HG03378 (cell line): ENCODE data around the gene NUDT14.

Experiments used
- ATAC-seq: cut with Tn5 transposase; IDR thresholded peaks from one replicate; pipeline ENCODE4 v1.9.1; 2021; ENCODE audit warnings: mild to moderate bottlenecking, moderate library complexity; ENCODE audit not compliant: unreplicated experiment

The NUDT14 gene

DNA sequence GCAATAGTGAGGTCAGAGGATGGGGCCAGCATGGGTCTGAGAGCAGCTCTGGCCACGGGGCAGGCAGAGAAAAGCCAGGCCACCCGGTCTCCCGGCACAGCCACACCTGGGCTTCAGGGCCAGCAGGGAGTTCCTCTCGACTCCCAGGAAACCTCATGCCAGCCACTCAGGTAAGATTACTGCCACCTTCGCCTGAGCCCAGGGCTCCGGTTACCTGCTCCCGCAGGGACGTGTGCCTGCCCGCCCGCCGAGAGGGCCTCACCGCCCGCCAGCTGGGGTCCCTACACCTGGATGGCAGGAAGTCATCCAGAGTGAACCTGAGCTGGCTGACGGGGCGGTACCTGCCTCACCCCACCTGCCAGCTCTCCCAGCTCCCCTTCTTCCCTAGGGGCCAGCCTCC, 19.8 kb downstream of the NUDT14 start:
- ATAC-seq: no peak

DNA sequence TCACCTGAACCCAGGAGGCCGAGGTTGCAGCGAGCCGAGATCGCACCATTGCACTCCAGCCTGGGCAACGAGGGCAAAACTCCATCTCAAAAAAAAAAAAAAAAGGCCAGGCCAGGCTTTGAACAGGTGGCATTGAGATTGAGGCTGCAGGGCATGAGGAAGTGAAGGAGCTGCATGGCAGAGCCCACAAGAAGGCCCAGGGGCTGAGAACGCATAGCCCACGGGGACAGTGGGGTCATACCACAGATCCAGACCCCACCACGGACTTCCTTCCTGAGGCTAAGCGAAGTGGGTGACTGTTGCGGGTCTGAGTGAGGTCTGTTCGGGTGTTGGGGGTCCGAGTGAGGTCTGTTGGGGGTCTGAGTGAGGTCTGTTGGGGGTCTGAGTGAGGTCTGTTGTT, 20.3 kb downstream of the NUDT14 start:
- no peak for ATAC-seq

DNA sequence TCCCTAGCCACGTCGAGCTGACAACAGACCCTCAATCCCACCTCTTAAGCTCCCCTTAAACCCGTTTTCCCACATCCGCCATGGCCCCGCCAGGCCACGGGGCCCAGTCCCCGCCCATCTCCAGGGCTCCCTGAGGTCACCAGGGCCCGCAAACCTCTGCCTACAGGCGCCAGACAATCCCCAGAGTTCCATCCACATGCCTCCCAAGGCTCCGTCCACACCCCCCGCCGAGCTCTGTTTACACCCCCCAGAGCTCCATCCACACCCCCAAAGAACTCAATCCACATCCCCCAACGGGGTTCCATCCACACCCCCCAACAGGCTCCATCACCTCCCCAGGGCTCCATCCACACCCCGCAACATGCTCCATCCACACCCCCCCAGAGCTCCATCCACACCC, 21.8 kb downstream of the NUDT14 start:
- no peak for ATAC-seq

DNA sequence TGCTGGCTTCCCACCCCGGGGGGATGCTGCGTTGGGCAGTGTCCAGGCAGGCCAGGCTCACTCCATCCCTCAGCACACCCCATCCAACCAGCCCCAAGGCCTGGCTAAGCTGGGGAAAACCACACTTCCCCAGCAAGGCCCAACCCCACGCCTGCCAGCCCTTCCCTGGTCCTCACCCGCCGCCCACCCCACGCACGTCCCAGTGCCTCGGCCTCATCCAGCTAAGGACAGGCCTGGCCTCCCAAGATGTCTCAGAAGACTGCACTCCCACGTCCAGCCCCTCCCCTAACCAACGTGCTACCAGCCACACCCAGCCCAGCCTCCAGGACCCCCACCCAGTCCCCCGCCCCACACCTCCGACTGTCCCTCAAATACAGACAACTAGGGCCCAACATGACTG, 22.3 kb downstream of the NUDT14 start:
- no peak for ATAC-seq

DNA sequence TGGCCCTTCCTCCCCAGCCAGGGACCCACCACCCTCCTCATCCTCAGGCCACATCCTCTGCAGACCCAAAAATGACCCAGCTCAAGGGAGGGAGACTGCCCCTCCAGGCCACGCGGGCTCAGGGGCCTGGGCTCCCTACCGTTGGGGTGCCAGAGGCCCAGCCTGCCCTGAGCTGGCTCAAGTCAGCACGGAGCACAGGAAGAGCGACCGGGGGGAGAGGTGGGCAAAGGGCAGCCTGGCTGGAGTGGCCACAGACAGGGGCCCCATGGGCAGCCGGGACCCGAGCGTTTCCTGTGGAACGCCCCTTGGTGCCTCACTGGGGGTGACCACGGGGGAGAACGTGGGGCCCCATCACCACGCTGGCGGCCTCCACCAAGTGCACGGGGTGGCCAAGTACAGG, 23.2 kb downstream of the NUDT14 start:
- ATAC-seq: no peak

DNA sequence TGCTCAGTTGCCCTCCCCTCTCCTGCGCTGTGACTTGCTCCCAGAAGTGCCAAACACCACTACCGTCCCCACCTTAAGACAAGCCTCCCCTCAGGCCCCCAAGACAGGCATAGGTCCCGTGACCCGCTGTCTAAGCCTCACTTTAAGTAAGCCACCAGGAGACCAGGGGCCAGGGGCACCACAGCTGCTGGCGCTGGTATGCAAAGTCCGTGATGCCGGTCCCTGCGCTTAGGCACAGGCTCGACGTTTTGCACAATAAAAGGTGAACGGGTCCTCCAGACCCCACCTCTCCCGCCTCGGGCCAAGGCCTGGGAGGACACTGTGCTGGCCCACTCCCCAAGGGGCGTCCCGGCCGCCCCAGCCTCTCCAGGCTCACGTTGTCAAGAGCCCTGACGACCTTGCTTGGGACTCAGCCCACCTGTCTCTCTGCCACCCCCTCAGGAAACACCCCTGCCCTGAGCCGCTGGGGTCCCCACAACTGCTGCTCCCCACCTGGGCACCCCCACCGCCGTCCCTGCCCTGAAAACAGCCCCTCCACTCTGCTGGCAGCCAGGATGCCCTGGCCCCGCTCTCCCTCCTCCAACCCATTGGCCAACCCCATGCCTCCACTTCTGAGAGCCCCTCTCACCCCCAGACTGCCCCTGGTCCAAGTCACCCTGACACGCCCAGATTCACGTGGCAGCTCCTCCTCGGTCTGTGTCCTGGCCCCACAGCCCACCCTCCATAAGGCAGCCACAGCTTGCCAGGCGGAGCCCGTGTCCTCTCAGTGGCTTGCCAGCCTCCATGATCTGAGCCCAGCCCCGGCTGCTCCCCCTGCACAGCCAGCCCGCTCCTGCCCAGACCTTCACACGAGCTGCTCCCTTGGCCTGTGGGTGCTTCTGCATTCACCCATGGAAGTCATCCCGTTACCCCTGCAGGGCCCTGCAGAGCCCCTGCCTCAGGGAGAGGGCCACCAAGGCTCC, 24.4 kb downstream of the NUDT14 start:
- no peak for ATAC-seq

DNA sequence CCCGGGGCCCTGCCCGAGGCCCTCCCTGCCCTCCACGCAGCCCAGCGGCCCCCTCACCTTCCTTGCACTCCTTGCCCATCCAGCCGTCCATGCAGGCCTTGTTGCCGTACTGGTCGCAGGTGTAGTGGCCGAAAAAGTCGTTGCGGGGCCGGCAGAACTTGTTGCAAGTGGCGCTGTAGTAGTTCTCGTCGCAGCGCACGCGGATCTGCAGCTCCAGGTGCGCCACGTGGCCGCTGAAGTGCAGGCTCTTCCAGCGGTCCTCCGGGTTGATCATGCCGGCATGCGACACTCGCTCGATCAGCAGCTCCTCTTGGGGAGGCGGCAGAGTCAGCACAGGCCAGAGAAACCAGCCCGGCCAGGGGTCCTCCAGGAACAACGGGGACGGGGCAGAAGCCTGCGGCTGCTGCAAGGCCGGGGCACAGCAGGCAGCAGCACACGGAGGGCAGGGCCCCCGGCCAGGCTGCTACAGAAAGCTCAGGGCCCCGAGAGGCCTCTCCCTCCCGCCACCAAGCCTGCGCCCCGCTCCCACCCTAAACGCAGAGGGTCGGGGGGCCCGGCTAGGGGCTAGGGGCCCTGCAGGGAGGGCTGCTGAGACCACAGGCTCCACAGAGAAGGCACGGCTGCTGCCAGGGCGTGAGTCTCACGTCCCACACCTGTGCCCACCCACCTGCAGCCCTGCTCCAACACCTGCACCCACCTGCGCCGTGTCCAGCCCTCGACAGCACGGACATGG, 25.3 kb downstream of the NUDT14 start:
- no peak for ATAC-seq

DNA sequence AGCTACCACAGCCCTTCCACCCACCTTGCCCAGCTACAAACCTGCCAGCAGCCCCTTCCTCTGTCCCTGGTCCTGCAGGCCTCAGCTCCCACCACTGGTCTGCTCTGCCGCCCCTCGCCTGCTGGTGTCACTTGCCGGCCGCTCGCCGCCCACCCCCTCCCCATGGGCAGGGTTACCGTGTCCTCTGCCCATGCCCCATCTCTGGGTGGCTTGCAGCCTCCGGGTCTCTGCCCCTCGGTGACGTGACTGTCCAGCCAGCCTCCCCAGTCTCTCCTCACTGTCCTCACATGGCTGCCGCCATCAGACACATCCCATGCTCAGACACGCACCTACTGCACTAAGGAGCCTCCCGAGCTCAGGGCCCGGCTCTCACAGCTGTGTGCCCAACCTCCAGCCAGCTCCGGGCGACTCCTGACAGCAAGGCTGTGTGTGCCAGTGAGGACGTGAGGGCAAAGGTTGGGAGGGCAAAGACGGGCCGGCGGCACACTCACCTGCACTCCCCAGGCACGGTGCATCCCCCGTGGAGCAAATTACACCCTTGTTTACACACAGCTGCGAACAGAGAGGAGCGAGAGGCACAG, 26.0 kb downstream of the NUDT14 start:
- no peak for ATAC-seq

DNA sequence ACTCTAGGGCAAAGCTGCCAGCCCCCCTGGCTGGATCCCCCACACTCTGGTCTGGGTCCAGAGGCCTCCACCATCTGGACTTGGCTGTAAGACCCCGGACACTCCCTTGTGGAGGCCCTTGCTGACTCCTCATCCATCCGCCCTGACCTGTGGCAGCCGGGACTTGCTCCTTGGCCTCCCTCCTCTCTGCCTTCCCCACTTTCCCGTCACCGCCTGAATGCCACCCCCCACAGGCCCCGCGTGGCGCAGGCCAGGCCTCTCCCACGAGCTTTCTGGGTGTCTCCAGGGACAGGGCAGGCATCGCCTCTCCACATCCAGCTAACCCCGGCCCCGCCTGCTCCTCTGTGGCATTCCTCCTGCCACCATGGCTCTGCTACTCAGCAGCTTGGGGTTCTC, 26.6 kb downstream of the NUDT14 start:
- no peak for ATAC-seq

DNA sequence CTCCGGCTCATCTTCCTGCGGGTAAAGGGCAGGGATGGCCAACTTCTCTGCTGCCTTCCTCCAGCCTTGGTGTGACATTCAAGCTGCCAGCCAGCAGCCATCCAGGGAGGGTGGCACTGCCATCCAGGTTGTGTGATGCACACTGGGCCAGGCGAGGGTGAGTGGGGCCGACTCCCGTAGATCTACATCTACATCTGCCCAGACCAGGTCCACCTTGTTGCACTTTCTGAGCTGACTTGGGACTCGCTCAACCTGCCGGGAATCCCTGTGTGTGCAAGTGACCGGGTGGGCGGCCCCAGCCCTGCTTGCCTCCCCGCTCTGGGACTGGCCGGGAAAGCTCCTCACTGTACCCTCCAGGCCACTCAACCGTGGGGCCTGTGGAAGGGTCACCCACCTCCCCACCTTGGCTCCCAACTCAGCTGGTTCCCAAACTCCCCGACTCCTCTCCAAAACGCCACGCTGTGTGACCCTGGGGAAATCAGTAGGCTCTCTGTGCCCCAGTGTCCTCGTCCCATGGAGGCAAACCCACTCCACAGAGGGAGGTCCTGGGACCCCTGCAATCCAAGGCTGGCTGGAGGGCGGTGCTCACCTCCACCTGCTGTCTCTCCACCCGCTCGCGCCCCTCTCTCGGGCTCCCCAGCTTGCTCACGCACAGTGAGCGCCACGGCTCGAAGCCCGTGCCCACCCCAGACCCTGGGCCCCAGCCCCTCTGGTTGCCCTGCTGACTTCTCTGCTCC, 27.2 kb downstream of the NUDT14 start:
- ATAC-seq: no peak

DNA sequence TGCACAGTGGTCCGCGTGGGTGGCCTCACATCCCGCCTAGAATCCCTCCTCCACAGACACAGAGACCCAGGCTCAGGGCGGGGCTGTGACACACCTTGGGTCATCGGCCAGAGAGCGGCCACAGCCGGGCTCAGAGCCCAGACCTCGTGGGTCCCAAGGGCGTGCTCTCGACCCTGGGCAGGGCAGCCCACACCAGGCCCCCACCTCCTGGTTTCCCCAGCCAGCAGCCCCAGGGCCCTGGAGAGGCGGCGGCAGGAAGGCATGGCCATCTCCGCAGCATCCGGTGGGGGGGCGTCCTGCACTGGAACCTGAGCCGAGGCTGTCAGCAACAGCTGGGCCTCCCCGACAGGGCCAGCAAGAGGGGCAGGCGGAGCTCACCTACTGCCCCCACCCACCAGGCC, 27.8 kb downstream of the NUDT14 start:
- no peak for ATAC-seq

DNA sequence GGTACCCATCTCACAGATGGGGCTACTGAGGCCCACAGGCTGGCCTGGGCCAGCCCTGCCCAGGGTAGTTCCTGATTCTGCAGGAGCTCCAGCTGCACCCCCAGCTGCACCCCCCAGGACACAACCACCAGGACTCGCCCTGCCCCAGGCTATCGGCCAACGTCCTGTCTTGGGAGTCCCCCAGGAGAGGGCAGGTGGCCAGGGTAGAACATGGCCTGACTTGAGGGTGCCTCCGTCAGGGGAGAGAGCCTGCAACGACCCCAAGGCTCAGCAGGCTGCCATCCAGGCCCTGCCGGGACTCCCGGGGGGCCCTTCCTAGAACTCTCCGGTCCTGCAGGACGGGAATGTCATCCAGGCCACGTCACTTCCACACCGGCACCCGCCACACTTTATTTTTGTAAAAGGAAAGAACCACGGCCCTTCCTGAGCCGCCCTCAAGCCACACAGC, 28.3 kb downstream of the NUDT14 start:
- no peak for ATAC-seq

DNA sequence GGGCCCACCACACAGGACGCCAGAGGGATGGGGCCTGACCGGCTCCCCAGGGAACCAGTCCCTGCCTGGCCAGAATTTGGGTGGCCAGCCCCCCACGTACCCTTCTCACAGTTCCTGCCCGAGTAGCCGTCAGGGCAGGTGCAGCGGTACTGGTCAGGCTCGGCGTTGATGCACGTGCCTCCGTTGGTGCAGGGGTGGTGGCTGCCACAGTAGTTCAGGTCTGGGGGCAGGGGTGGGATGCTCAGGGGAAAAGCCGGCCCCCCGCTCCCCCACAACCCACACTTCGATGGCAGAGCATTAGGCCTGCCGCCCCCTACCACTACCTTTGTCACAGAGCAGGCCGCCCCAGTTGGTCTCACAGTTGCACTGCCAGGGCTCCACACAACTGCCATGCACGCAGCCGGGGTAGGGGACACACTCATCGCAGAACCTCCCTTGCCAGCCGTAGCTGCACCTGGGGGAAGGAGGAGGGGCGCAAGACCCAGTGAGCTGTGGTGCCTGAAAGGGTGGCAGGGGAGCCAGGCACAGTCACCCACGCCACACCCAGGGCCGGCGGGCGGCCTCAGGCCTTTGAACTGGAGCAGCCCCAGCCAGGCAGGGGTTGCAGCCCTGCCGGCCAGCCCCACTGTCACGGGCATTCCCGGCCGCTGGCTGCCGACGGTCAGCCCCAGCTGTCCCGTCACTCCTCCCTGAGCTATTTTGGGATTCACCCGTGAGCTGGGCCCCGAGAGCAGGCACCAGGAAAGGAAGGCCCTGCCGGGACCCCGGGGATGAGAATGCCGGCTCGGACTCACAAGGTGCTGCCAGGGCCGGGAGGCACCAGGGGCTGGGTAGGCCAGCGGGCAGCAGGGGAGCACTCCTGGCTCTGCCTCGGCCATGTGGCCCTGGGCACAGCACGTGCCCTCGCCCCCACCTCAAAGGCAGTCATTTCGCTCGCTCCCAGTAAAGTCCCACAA, 29.0 kb downstream of the NUDT14 start:
- no peak for ATAC-seq

DNA sequence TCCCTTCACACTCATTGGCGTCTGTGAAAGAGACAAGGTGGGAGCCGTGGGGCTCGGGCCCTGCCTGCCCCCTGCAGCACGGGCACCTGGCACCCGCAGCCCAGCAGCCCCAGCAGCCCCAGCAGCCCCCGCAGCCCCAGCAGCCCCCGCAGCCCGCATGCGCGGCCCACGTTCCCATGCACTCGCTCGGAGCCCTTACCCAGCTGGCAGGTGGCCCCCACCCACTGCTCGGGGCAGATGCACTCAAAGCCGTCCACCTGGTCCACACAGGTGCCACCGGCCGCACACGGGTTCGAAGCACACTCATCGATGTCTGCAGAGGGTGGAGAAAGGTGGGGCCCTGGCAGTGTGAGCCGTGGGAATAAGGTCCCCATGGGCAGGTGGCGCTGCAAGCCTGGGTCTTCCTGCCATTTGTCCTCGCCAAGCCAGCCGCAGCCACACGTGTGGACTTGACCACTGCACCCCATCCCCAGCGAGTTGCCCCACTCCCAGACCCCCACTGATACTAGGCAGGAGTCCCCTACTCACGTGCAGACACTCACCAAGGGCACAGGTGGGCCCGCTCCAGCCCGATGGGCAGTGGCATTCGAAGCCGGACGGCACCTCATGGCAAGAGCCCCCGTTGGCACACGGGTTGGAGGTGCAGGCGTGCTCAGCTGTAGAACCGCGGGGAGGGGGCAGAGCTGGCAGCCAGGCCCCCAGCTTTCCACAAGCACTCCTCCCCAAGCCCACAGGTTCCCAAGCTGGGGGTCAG, 29.9 kb downstream of the NUDT14 start:
- ATAC-seq: no peak

DNA sequence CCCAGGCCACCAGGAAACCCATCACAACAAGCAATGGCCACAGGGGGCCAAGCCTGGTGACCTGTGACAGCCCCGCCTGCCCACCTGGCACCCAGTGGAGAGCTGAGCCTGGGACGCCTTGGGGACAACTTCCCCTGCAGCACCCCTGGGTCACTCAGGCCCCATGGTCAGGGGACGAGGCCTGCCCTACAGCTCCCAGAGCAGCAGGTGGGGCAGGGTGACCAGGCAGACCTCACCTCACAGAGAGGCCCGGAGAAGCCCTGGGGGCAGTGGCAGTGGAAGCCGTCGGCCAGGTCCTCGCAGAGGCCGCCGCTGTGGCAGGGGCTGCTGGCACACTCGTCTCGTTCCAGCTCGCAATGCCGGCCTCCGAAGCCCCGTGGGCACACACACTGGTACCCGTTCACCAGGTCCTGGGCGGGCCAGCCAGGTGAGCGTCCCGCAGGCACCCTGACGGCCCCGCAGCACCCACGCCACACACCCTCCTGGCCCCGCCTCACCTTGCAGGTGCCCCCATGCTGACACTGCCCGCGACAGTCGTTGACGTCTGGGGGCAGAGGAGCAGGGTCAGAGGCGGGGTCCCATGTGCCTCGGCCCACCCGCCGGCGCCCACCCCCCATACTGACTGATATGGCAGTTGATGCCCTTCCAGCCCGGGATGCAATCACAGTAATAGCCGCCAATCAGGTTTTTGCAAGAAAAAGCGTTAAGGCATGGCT, 30.6 kb downstream of the NUDT14 start:
- no peak for ATAC-seq

DNA sequence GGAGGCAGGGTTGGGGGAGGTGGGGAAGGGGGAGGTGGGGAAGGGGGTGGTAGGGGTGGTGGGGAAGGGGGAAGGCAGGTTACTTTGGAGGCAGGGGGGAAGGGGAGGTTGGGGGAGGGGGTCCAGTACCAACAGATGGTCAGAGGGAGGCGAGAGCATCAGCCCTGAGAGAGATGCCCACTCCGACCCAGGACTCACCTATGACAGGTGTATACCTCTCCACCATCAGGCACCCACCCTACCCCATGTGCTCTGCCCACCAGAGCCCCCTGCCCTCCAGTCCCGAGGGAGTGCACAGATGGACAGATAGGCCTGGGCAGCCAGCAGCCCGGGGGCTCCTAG, 31.1 kb downstream of the NUDT14 start:
- ATAC-seq: no peak

DNA sequence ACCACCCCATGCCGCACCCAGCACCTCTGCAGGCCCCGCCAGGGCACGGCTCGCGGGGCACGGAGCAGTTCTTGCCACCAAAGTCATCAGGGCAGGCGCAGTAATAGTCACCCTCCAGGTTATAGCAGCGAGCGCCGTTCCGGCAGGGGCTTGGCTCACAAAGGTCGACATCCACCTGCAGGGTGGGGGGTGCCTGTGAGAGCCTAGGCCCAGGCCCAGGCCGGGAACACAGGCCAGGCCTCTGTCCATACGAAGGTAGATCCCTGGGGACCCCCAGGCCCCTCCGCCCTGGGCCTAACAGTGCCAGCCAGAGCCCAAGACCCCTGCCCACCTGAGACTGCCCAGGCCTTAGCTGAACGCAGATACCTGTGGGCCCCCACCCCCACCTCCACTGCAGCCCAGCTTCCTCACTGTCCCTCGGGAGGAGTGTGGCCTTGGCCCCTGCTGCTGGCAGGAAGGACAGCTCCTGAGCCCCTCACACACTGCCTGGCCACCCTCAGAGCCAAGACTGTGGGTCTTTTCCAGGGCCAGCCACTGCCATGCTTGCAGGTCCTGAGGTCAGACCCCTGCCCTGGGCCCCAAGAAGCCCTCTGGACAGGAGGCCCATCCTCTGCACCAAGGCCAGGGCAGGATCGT, 31.8 kb downstream of the NUDT14 start:
- ATAC-seq: no peak

DNA sequence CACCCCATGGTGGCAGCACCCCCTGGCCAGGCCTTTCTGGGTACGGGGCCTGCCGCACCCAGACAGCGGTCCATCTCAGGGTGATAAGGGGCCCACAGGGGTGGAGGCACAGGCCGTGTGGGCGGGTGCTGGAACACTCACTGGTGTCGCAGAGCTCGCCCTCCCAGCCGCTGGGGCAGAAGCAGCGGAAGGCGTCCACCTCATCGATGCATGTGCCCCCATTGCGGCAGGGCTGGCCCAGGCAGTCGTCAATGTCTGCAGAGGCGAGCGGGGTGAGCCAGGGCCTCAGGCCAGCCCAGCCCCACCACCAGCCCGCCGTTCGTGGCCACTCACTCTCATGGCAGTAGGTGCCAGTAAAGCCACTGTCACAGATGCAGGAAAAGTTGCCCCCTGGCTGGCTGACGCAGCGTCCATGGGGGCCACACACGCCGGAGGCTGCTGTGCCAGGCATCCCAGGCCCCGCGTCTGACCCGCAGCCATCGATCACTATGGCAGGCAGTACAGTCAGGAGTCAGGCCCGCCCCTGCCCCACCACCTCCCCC, 32.4 kb downstream of the NUDT14 start:
- ATAC-seq: no peak
